Activated CD4-positive, alpha-beta memory T cell treated with anti-CD3 and anti-CD28 coated beads for 36 hours (primary cell): ENCODE measurements around the gene GPC5. TPM values are rescaled to one million over a fixed set of nuclear protein-coding genes. Genes with fewer than 3 reads are reported as not detected.
"Not testable (repeated sequence)": the region's sequence is repeated elsewhere in the genome, so short reads cannot be mapped to it uniquely, and the experiment has no call there.

Source experiments
- CTCF ChIA-PET: fragments of 350-600 bp; sonication (Branson Sonifier 250); formaldehyde crosslinking; loops from one replicate; lab custom pipeline; 2021; ENCODE audit warnings: antibody characterized with exemption, inconsistent platforms; lab: Charles Lee
- POLR2A ChIA-PET: fragments of 350-600 bp; sonication (Branson Sonifier 250); formaldehyde crosslinking; loops from one replicate; lab custom pipeline; 2021; ENCODE audit warnings: antibody characterized with exemption; lab: Charles Lee
- DNase-seq: peaks from one replicate; pipeline ENCODE4 v3.0.0-alpha.2; 2020
- H3K27ac Mint-ChIP-seq: one replicate; pipeline ENCODE4 v1.8.0; 2021; ENCODE audit warnings: mixed read lengths
- H3K27me3 Mint-ChIP-seq: one replicate; pipeline ENCODE4 v1.8.0; 2021; ENCODE audit warnings: mixed read lengths
- H3K36me3 Mint-ChIP-seq: one replicate; pipeline ENCODE4 v1.8.0; 2021; ENCODE audit warnings: mixed read lengths
- H3K4me1 Mint-ChIP-seq: one replicate; pipeline ENCODE4 v1.8.0; 2021; ENCODE audit warnings: low read depth, mixed read lengths
- H3K4me3 Mint-ChIP-seq: one replicate; pipeline ENCODE4 v1.8.0; 2021; ENCODE audit warnings: mild to moderate bottlenecking, mixed read lengths
- H3K9me3 Mint-ChIP-seq: one replicate; pipeline ENCODE4 v1.8.0; 2021; ENCODE audit warnings: mixed read lengths
- intact Hi-C: fragments of 100-400 bp; cut with micrococcal nuclease; formaldehyde crosslinking; loops from one replicate; pipeline ENCODE4 v1.15.1; 2023
- total RNA-seq, 2 experiments: library from RNA; stranded (reverse); gene quantifications; one replicate each; pipeline ENCODE4 v1.2.3, GENCODE V29; 2021

Gene GPC5
- total RNA-seq: under 1 TPM; 0.17 to 0.29 TPM

DNA sequence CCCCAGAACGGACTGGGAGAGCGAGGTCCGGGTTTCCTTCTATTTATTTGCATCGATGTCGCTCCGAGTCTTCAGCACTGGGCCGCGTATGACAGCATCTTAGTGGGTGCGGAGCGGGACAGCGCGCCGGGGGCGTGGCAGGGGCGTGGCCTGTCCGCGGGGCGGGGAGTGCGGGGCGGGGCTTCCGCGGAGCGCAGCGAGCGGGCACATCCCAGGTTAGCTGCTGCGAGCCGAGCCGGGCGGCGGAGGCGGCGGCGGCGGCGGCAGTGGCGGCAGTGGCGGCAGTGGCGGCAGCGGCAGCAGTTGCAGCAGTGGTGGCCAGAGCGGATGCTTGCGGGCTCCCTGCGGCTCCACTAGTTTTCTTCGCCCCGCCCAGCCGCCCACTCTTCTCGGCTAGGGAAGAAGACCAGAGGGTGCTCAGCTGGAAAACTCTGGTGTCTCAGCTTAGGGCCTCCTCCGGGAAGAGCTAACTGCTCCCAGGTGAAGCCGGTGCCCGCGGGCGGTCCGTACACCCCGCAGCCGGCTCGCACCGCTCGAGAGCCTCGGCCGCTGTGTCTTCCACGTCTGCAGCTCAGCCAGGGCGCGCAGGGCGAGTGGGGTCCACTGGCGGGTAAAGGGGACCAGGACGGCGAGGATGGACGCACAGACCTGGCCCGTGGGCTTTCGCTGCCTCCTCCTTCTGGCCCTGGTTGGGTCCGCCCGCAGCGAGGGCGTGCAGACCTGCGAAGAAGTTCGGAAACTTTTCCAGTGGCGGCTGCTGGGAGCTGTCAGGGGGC, at the start of gene GPC5:
TSS of gene GPC5 (plus strand) at position 209 of the 776 bp plus-strand sequence.
- Mint-ChIP-seq H3K4me1 (peaks cover 9% of the 10 kb centered on the region), H3K9me3 (no peaks in the 10 kb centered on the region), H3K27ac (peak within 1 kb of the TSS; percentile 21), H3K36me3 (no peaks in the 10 kb centered on the region), H3K4me3 (peak within 1 kb of the TSS; percentile 69), H3K27me3 (peaks cover 44% of the 10 kb centered on the region)
- ChIA-PET CTCF (interaction anchor here (0.9 to 1.9 kb wide), 5 partner anchors 9 to 17 kb away, joined by 3 to 5 read pairs (median 4); no protein-coding TSS in a partner anchor), POLR2A (interaction anchor here (0.8 kb wide), 1 partner anchor 52 kb away, joined by 5 read pairs; the partner anchor contains the start of gene MIR17HG)
- intact Hi-C loops: loop anchor here (1.0 to 2.0 kb wide), 3 partner anchors 23 to 86 kb away; partner anchors contain the start of gene MIR17HG
- DNase-seq: peak; percentile 91

DNA sequence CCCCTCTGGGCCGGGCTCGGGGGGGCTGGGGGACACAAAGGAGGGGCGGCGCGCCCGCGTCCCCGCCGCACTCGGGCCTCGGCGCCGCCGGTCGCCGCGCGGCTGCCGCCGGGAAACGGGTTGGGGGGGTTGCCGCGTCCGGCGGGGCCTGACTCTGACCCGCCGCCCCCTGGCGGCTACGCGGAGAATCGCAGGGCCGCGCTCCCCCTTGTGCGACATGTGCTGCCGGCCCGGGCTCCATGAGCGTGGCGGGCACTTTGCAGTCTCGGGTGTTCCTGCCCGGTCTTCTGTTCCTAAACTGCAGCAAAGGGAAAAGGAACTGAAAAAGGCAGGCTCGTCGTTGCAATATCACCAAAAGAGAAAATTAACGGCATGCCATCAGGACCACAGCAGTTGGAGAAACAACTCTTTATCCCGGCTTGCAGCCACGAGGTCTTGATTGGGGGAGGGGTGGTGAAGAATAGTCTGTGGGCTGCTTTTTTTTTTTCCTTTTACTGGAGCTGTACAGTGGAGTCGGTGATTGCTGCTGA, 49.5 kb upstream of the GPC5 start:
- Mint-ChIP-seq H3K36me3 (peaks cover 48% of the 10 kb centered on the region), H3K4me1 (peaks cover 54% of the 10 kb centered on the region), H3K4me3 (peak overlapping the region; percentile 98), H3K9me3 (no peaks in the 10 kb centered on the region), H3K27ac (peak overlapping the region; percentile 94), H3K27me3 (no peaks in the 10 kb centered on the region)
- ChIA-PET CTCF (interaction anchor here (0.7 to 1.3 kb wide), 3 partner anchors 21 to 48 kb away, joined by 3 to 8 read pairs (median 3); no protein-coding TSS in a partner anchor), POLR2A (no interaction called here)
- intact Hi-C loops: loop anchor here (1.0 kb wide), 1 partner anchor 36 kb away; no protein-coding TSS in a partner anchor
- peak; percentile 93 for DNase-seq

DNA sequence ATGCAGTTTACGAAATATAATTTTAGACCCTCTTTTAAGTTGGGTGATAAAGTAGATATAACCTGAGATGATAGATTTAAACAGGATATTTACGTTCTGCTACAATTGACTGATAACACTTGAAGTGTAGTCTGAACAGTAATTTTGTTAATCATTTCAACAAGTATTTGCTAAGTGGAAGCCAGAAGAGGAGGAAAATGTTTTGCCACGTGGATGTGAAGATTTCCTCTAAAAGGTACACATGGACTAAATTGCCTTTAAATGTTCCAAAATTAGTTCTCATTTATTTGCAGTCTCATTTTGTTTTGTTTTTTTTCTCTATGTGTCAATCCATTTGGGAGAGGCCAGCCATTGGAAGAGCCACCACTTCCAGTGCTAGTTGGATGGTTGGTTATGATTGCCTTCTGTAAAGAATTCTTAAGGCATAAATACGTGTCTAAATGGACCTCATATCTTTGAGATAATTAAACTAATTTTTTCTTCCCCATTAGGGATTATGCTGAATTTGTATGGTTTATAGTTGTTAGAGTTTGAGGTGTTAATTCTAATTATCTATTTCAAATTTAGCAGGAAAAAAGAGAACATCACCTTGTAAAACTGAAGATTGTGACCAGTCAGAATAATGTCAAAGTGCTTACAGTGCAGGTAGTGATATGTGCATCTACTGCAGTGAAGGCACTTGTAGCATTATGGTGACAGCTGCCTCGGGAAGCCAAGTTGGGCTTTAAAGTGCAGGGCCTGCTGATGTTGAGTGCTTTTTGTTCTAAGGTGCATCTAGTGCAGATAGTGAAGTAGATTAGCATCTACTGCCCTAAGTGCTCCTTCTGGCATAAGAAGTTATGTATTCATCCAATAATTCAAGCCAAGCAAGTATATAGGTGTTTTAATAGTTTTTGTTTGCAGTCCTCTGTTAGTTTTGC, 48.2 kb upstream of the GPC5 start:
- POLR2A ChIA-PET: no interaction called here
- Mint-ChIP-seq H3K4me3 (peak overlapping the region; percentile 98), H3K27ac (peak overlapping the region; percentile 94), H3K4me1 (peaks cover 48% of the 10 kb centered on the region), H3K36me3 (peaks cover 59% of the 10 kb centered on the region), H3K9me3 (no peaks in the 10 kb centered on the region), H3K27me3 (no peaks in the 10 kb centered on the region)
- DNase-seq: no peak
- intact Hi-C loops: loop anchor here (1.0 kb wide), 1 partner anchor 37 kb away; no protein-coding TSS in a partner anchor
- CTCF ChIA-PET: interaction anchor here (0.8 to 1.3 kb wide), 2 partner anchors 20 to 37 kb away, joined by 3 to 8 read pairs; no protein-coding TSS in a partner anchor

GRCh38 chr13:91351123-91351522, 47.3 kb upstream of the GPC5 start:
- intact Hi-C loops: no loop called here
- H3K4me3 Mint-ChIP-seq: peak overlapping the region; percentile 98
- no peaks in the 10 kb centered on the region for H3K27me3 Mint-ChIP-seq
- ChIA-PET POLR2A (no interaction called here), CTCF (no interaction called here)
- DNase-seq: no peak
- H3K36me3 Mint-ChIP-seq: peaks cover 68% of the 10 kb centered on the region
- peaks cover 46% of the 10 kb centered on the region for H3K4me1 Mint-ChIP-seq
- H3K9me3 Mint-ChIP-seq: no peaks in the 10 kb centered on the region
- H3K27ac Mint-ChIP-seq: peak overlapping the region; percentile 23

DNA sequence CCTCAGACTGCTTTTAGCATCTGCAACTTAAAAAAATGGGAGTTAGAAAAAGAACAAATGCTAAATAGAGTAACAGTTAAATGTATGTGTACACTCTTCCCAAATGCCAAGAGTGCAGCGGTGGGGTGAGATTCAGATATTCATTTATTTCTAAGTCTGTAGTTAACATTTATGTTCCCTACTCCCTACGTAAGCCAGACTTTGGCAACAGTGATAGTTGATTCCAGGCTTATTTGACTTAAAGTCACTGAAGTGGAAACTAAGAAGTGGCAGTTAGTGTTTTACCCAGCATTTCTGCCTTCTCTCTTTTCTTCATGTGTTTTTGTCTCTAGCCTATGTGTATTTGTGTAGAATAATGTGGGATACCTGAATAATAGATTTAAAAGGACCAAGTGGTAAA, 46.4 kb upstream of the GPC5 start:
- peaks cover 46% of the 10 kb centered on the region for H3K4me1 Mint-ChIP-seq
- CTCF ChIA-PET: no interaction called here

DNA sequence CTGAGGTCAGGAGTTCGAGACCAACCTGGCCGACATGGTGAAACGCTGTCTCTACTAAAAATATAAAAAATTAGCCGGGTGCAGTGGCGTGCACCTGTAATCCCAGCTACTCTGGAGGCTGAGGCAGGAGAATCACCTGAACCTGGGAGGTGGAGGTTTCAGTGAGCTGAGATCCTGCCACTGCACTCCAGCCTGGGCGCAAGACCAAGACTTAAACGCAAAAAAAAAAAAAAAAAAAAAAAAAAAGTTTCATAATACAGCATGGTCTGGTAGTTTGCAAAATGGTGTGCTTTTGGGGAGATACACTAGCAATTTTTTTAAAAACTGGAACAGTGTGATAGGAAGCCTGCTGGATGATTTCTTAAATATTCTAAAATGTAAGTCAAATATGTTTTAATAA, 45.5 kb upstream of the GPC5 start:
- DNase-seq, H3K27me3 Mint-ChIP-seq, intact Hi-C loops, POLR2A ChIA-PET, H3K9me3 Mint-ChIP-seq, H3K4me3 Mint-ChIP-seq, H3K27ac Mint-ChIP-seq: not testable (repeated sequence)
- Mint-ChIP-seq H3K36me3 (peaks cover 79% of the 10 kb centered on the region), H3K4me1 (peaks cover 44% of the 10 kb centered on the region)
- CTCF ChIA-PET: interaction anchor here (1.0 kb wide), 1 partner anchor 44 kb away, joined by 3 read pairs; no protein-coding TSS in a partner anchor

More for the DNA sequence above, 46.4 kb upstream of the GPC5 start:
- no peaks in the 10 kb centered on the region for H3K27me3 Mint-ChIP-seq
- intact Hi-C loops: no loop called here
- no peak for DNase-seq
- peaks cover 76% of the 10 kb centered on the region for H3K36me3 Mint-ChIP-seq
- H3K9me3 Mint-ChIP-seq: no peaks in the 10 kb centered on the region
- peak overlapping the region; percentile 98 for H3K4me3 Mint-ChIP-seq
- H3K27ac Mint-ChIP-seq: peak overlapping the region; percentile 51
- POLR2A ChIA-PET: no interaction called here

- ChIA-PET POLR2A (no interaction called here), CTCF (interaction anchor here (1.0 kb wide), 1 partner anchor 44 kb away, joined by 3 read pairs; no protein-coding TSS in a partner anchor)
- Mint-ChIP-seq H3K4me3 (no peak overlapping the region), H3K27me3 (no peaks in the 10 kb centered on the region), H3K27ac (peak overlapping the region; percentile 23), H3K9me3 (no peaks in the 10 kb centered on the region), H3K4me1 (peaks cover 47% of the 10 kb centered on the region), H3K36me3 (peaks cover 83% of the 10 kb centered on the region)
- intact Hi-C loops: no loop called here
- DNase-seq: no peak
These were observed 44.9 kb upstream of the GPC5 start for GRCh38 chr13:91353494-91353893.

- POLR2A ChIA-PET: interaction anchor here (0.6 to 1.6 kb wide), 2 partner anchors 14 to 41 kb away, joined by 3 to 6 read pairs; no protein-coding TSS in a partner anchor
- Mint-ChIP-seq H3K4me3 (no peak overlapping the region), H3K27ac (peak overlapping the region; percentile 28), H3K9me3 (no peaks in the 10 kb centered on the region), H3K4me1 (peaks cover 42% of the 10 kb centered on the region), H3K36me3 (peaks cover 69% of the 10 kb centered on the region), H3K27me3 (no peaks in the 10 kb centered on the region)
- CTCF ChIA-PET: no interaction called here
- DNase-seq: no peak
- intact Hi-C loops: no loop called here
These were observed 43.2 kb upstream of the GPC5 start for GRCh38 chr13:91355099-91355825.

- intact Hi-C loops: no loop called here
- Mint-ChIP-seq H3K4me1 (peaks cover 35% of the 10 kb centered on the region), H3K27ac (peak overlapping the region; percentile 42), H3K36me3 (peaks cover 63% of the 10 kb centered on the region), H3K9me3 (no peaks in the 10 kb centered on the region), H3K4me3 (no peak overlapping the region), H3K27me3 (no peaks in the 10 kb centered on the region)
- no peak for DNase-seq
- POLR2A ChIA-PET: interaction anchor here (0.6 to 1.6 kb wide), 3 partner anchors 13 to 42 kb away, joined by 3 to 6 read pairs (median 3); no protein-coding TSS in a partner anchor
- CTCF ChIA-PET: interaction anchor here (3.8 kb wide), 1 partner anchor 43 kb away, joined by 15 read pairs; no protein-coding TSS in a partner anchor
These were observed 42.4 kb upstream of the GPC5 start for GRCh38 chr13:91355826-91356710.

DNA sequence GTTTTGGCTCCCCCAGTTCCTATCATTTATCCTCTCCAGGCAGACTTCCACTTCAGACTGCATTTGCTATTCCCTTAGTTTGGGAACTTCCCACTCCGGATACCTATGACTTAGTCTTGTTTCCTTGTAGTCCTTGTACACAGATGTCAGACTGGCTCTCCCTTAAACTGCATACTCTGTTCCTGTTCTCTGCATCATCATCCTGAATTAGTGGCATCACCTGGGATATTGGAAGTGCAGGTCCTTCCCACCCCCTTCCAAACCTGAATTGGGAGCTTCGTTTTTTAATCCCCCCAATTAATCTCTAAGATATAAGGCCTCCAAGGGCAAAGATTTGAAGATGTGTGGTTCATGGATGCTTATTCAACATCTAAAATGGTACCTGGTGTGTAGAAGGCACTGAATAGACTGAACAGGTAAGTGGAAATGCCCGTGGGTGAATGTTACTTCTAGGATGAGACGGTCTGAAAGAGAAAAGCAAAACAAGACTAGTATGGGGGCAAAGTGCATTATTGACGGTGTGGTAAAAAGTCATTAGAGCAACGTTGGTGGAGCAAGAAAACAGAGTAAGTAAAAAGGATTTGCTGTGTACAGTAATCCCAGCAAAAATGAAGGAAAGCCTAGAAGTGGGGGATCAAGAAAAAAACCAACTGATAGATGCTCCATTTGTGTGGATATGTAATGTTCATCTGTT, 41.4 kb upstream of the GPC5 start:
- CTCF ChIA-PET: interaction anchor here (3.8 kb wide), 1 partner anchor 44 kb away, joined by 15 read pairs; no protein-coding TSS in a partner anchor
- H3K27ac Mint-ChIP-seq: no peak overlapping the region
- H3K4me1 Mint-ChIP-seq: peaks cover 25% of the 10 kb centered on the region
- intact Hi-C loops: no loop called here
- H3K27me3 Mint-ChIP-seq: no peaks in the 10 kb centered on the region
- no peak overlapping the region for H3K4me3 Mint-ChIP-seq
- H3K9me3 Mint-ChIP-seq: no peaks in the 10 kb centered on the region
- peaks cover 53% of the 10 kb centered on the region for H3K36me3 Mint-ChIP-seq
- POLR2A ChIA-PET: interaction anchor here (1.3 kb wide), 1 partner anchor 26 kb away, joined by 3 read pairs; no protein-coding TSS in a partner anchor
- DNase-seq: no peak
